CD4-positive, alpha-beta T cell (primary cell): ENCODE measurements around the gene LEMD2. TPM values are rescaled to one million over a fixed set of nuclear protein-coding genes. Genes with fewer than 3 reads are reported as not detected.

Source experiments
- ATAC-seq: fragments of 200-7000 bp; cut with Tn5 transposase; one replicate; pipeline ENCODE4 v1.10.0; 2022; ENCODE audit warnings: mild to moderate bottlenecking; ENCODE audit not compliant: poor library complexity
- CTCF ChIA-PET: fragments of 350-600 bp; sonication (Branson Sonifier 250); formaldehyde crosslinking; loops from one replicate; lab custom pipeline; 2021; ENCODE audit warnings: antibody characterized with exemption, inconsistent platforms; lab: Charles Lee
- POLR2A ChIA-PET: fragments of 350-600 bp; sonication (Branson Sonifier 250); formaldehyde crosslinking; loops from one replicate; lab custom pipeline; 2021; ENCODE audit warnings: antibody characterized with exemption, inconsistent platforms; lab: Charles Lee
- DNase-seq, 14 experiments: peaks; one replicate each; pipeline ENCODE4 v3.0.0-alpha.2; 2013 to 2020; ENCODE audit warnings: mixed read lengths in 2 of 14
- H3K27ac ChIP-seq, 2 donors: one replicate each; pipeline versions ENCODE4 v1.5.1 to v1.7.0; 2013; ENCODE audit warnings: low read length in 2 of 2, low read depth in 1 of 2, mild to moderate bottlenecking in 1 of 2
- H3K27me3 ChIP-seq, 2 experiments: 1 replicate in 1 of 2; 2 replicates in 1 of 2; pipeline versions ENCODE4 v1.6.1 to v1.7.0; 2013; ENCODE audit warnings: low read length in 2 of 2, control low read depth in 1 of 2, mild to moderate bottlenecking in 1 of 2, moderate library complexity in 1 of 2; ENCODE audit not compliant: insufficient read depth in 2 of 2, control insufficient read depth in 1 of 2
- H3K36me3 ChIP-seq: one replicate; pipeline ENCODE4 v1.6.1; 2013; ENCODE audit warnings: low read length, control low read depth; ENCODE audit not compliant: insufficient read depth
- H3K4me1 ChIP-seq: one replicate; pipeline ENCODE4 v1.6.1; 2013; ENCODE audit warnings: low read length, control low read depth; ENCODE audit not compliant: insufficient read depth
- H3K4me3 ChIP-seq: one replicate; pipeline ENCODE4 v1.5.1; 2013; ENCODE audit warnings: mild to moderate bottlenecking, low read length, moderate library complexity
- H3K9me3 ChIP-seq, 2 experiments: 1 replicate in 1 of 2; 2 replicates in 1 of 2; pipeline versions ENCODE4 v1.6.1 to v1.7.0; 2013; ENCODE audit warnings: low read length in 2 of 2, mild to moderate bottlenecking in 2 of 2, control low read depth in 1 of 2, moderate library complexity in 1 of 2; ENCODE audit not compliant: control insufficient read depth in 1 of 2, insufficient read depth in 1 of 2
- H3K27ac Mint-ChIP-seq: one replicate; pipeline ENCODE4 v1.8.0; 2020; ENCODE audit warnings: mixed read lengths
- H3K27me3 Mint-ChIP-seq: one replicate; pipeline ENCODE4 v1.8.0; 2021; ENCODE audit warnings: mixed read lengths
- H3K36me3 Mint-ChIP-seq: one replicate; pipeline ENCODE4 v1.8.0; 2021; ENCODE audit warnings: low read depth, mixed read lengths
- H3K4me1 Mint-ChIP-seq: one replicate; pipeline ENCODE4 v1.8.0; 2021; ENCODE audit warnings: low read depth, mixed read lengths
- H3K4me3 Mint-ChIP-seq: one replicate; pipeline ENCODE4 v1.8.0; 2020; ENCODE audit warnings: mild to moderate bottlenecking, mixed read lengths
- H3K9me3 Mint-ChIP-seq: one replicate; pipeline ENCODE4 v1.8.0; 2020; ENCODE audit warnings: mixed read lengths
- intact Hi-C, 2 experiments: fragments of 100-400 bp; cut with DNase I in 1 of 2; cut with micrococcal nuclease in 1 of 2; formaldehyde crosslinking; loops; one replicate each; pipeline versions ENCODE4 v1.15.1 to v1.9.0; 2023 to 2025; cut with DNase I, micrococcal nuclease
- total RNA-seq, 174 experiments: library from RNA in 2 of 174; stranded (reverse) in 2 of 174; gene quantifications; one replicate each; pipeline ENCODE4 v1.2.3 and lab custom pipeline; 2021 to 2026
- TF ChIP-seq, protein P1 (sequence below): fragments of 200-600 bp; IDR thresholded peaks from one replicate; pipeline ENCODE4 v1.8.0; 2022; ENCODE audit warnings: antibody characterized with exemption, mild to moderate bottlenecking

Gene LEMD2
- total RNA-seq, 2 experiments from 2014 or later, result 122 to 124 TPM

DNA sequence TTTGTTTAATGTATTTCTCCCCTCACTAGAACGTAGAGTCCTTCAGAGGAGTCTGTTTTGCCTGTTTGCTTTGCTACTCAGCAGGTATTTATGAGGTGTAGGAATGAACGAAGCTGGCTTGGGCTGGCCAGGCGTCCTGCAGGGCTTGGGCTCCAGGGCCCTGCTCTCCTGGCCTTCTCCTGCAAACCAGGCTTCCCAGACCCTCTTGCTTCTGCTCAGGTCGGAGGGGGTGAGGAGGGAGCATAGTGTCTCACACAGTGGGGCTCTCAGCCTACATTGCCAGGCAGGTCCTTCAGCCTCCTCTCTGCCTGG lies 39.5 kb upstream of the LEMD2 start:
- ATAC-seq (no peak), DNase-seq (no peak)
- no peaks in the 10 kb centered on the region for H3K36me3 ChIP-seq
- H3K27ac ChIP-seq, result no peak overlapping the region
- no peaks in the 10 kb centered on the region for H3K4me1 Mint-ChIP-seq
- H3K4me1 ChIP-seq, result no peaks in the 10 kb centered on the region
- no peak overlapping the region for H3K4me3 ChIP-seq
- intact Hi-C loops, result no loop called here
- TF ChIP-seq, protein P1, sequence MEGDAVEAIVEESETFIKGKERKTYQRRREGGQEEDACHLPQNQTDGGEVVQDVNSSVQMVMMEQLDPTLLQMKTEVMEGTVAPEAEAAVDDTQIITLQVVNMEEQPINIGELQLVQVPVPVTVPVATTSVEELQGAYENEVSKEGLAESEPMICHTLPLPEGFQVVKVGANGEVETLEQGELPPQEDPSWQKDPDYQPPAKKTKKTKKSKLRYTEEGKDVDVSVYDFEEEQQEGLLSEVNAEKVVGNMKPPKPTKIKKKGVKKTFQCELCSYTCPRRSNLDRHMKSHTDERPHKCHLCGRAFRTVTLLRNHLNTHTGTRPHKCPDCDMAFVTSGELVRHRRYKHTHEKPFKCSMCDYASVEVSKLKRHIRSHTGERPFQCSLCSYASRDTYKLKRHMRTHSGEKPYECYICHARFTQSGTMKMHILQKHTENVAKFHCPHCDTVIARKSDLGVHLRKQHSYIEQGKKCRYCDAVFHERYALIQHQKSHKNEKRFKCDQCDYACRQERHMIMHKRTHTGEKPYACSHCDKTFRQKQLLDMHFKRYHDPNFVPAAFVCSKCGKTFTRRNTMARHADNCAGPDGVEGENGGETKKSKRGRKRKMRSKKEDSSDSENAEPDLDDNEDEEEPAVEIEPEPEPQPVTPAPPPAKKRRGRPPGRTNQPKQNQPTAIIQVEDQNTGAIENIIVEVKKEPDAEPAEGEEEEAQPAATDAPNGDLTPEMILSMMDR, result no peak
- H3K27ac Mint-ChIP-seq, result no peak overlapping the region
- no peaks in the 10 kb centered on the region for H3K36me3 Mint-ChIP-seq
- ChIA-PET CTCF (no interaction called here), POLR2A (no interaction called here)
- peaks cover 0 to 4% of the 10 kb centered on the region in 2 experiments for H3K9me3 ChIP-seq
- no peaks in the 10 kb centered on the region for H3K27me3 ChIP-seq
- H3K4me3 Mint-ChIP-seq, result no peak overlapping the region
- no peaks in the 10 kb centered on the region for H3K9me3 Mint-ChIP-seq
- peaks cover 6% of the 10 kb centered on the region for H3K27me3 Mint-ChIP-seq

DNA sequence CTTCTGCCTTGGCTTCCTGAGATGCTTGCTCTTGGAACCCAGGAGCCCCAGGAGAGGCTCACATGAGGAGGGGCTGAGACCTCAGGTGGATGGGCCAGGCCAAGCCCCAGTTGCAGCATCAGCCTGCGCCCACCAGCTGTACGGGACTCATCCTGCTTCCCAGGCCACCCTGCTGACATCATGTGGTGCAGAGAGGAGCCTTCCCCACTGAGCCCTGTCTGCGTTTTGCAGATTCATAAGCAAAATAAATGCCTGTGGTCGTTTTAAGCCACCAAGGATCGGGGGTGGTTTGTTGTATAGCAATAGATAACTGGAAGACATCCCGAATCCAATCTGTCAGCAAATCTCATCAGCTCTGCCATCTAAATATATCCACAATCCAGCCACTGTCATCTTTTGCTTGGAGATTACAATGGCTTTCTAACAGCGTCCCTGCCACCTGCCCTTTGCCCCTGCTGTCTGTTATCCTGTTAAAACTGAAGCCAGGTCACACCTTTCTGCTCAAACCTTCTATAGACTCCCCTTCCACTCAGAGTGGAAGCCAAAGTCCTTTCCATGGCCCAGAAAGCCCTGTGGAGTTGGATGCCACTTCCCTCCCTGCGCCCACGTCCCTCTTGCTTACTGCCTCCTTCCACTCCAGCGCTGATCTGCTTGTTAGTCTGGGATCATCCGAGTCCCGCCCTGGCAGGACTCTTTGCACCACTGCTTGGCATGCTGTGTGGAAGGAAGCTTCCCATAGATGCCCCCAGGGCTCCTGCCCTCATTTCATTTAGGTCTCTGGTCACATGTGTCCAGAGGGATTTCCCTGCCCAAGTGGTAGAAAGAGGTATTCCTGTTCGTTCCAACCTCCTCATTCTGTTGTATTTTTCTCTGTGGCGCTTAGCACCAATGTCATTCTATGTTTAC lies 38.9 kb upstream of the LEMD2 start:
- POLR2A ChIA-PET, result no interaction called here
- Histone ChIP-seq H3K4me1 (no peaks in the 10 kb centered on the region), H3K9me3 (no peaks in the 10 kb centered on the region), H3K27me3 (no peaks in the 10 kb centered on the region), H3K4me3 (no peak overlapping the region), H3K27ac (no peak overlapping the region), H3K36me3 (no peaks in the 10 kb centered on the region)
- ATAC-seq (no peak), DNase-seq (no peak)
- Mint-ChIP-seq H3K9me3 (no peaks in the 10 kb centered on the region), H3K36me3 (no peaks in the 10 kb centered on the region), H3K4me3 (no peak overlapping the region), H3K4me1 (no peaks in the 10 kb centered on the region), H3K27me3 (peaks cover 6% of the 10 kb centered on the region), H3K27ac (no peak overlapping the region)
- intact Hi-C loops, result no loop called here
- TF ChIP-seq, protein P1, result no peak
- CTCF ChIA-PET, result no interaction called here

DNA sequence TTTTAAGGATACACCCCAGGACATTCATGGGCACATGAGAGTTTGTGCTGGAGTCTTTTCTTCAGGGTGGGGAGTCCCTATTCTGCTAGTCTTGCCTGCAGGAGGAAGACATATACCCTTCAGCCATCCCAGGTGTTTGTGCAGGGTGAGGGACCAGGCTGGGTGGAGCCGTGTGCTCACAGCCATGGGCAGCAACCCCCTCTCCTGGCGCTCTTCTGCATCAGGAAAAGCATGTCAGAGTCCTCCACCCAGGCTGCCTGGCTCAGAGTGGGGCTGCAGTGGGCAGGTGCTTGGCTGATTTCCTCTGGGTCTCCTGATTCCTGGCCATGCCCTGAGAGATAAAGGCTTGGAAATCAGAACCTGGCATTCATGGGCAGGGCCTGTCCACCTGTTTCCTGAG lies 37.6 kb upstream of the LEMD2 start:
- no peaks in the 10 kb centered on the region for H3K4me1 Mint-ChIP-seq
- ChIA-PET CTCF (no interaction called here), POLR2A (no interaction called here)
- intact Hi-C loops, result no loop called here
- no peaks in the 10 kb centered on the region for H3K9me3 Mint-ChIP-seq
- no peaks in the 10 kb centered on the region for H3K4me1 ChIP-seq
- ATAC-seq (no peak), DNase-seq (no peak)
- H3K27ac Mint-ChIP-seq, result no peak overlapping the region
- no peaks in the 10 kb centered on the region for H3K36me3 Mint-ChIP-seq
- no peak overlapping the region for H3K27ac ChIP-seq
- no peak overlapping the region for H3K4me3 Mint-ChIP-seq
- no peaks in the 10 kb centered on the region for H3K36me3 ChIP-seq
- H3K27me3 ChIP-seq, result no peaks in the 10 kb centered on the region
- TF ChIP-seq, protein P1, result no peak
- H3K4me3 ChIP-seq, result no peak overlapping the region
- peaks cover 6% of the 10 kb centered on the region for H3K27me3 Mint-ChIP-seq
- H3K9me3 ChIP-seq, result no peaks in the 10 kb centered on the region
